ENCODE measurements around the gene NCOA6. TPM values are rescaled to one million over a fixed set of nuclear protein-coding genes. Genes with fewer than 3 reads are reported as not detected.
A peak's percentile ranks its signal among the peaks of the same experiment; 100 is the strongest.

The NCOA6 gene
- total RNA-seq, 1 donor from 2014 or later, result 21.1 TPM

- peak overlapping the region; percentile 68 for H3K27ac Mint-ChIP-seq (ENCODE audit: unreplicated experiment)
- peaks cover 29% of the 10 kb centered on the region for H3K36me3 ChIP-seq (ENCODE audit: insufficient read depth, low read length)
- FAIRE-seq (peak; percentile 59), DNase-seq (ENCODE audit: low read depth) (peak; percentile 35)
- H3K27ac ChIP-seq (ENCODE audit: low read depth, low read length), result peak overlapping the region; percentile 21
- H3K27me3 ChIP-seq (ENCODE audit: insufficient read depth, low read length), result no peaks in the 10 kb centered on the region
- no peak overlapping the region for H3K9ac ChIP-seq (ENCODE audit: low read length)
- H4K20me1 ChIP-seq (ENCODE audit: insufficient read depth, low read length), result no peaks in the 10 kb centered on the region
- H3K4me1 ChIP-seq (ENCODE audit: insufficient read depth, low read length), result peaks cover 11% of the 10 kb centered on the region
- peaks cover 8% of the 10 kb centered on the region for H3K36me3 Mint-ChIP-seq (ENCODE audit: low read depth, unreplicated experiment)
- H3K9me3 Mint-ChIP-seq (ENCODE audit: unreplicated experiment), result no peaks in the 10 kb centered on the region
- H3K9me3 ChIP-seq (ENCODE audit: insufficient read depth, low read depth, low read length), result no peaks in the 10 kb centered on the region
- H3K4me2 ChIP-seq (ENCODE audit: low read length), result peak overlapping the region; percentile 33
- TF ChIP-seq EZH2 (IDR thresholded peaks at IDR 0.05; ENCODE audit: insufficient read depth, low read length) (no peak), CTCF (IDR thresholded peaks at IDR 0.05; ENCODE audit: insufficient read depth, low read depth, low read length) (no peak)
- H2AFZ ChIP-seq (ENCODE audit: low read depth, low read length), result no peak overlapping the region
- no peak overlapping the region for H3K4me3 Mint-ChIP-seq (ENCODE audit: unreplicated experiment)
- no peak overlapping the region for H3K4me3 ChIP-seq (ENCODE audit: insufficient read depth, low read depth, low read length)
- H3K27me3 Mint-ChIP-seq (ENCODE audit: low read depth, unreplicated experiment), result no peaks in the 10 kb centered on the region
- no peaks in the 10 kb centered on the region for H3K79me2 ChIP-seq (ENCODE audit: insufficient read depth, low read length)
- peaks cover 19% of the 10 kb centered on the region for H3K4me1 Mint-ChIP-seq (ENCODE audit: low read depth, unreplicated experiment)
Observed at GRCh38 chr20:34768096-34768495, 57.4 kb downstream of the NCOA6 start.

- Mint-ChIP-seq H3K27ac (ENCODE audit: unreplicated experiment) (no peak overlapping the region), H3K36me3 (ENCODE audit: low read depth, unreplicated experiment) (peaks cover 17% of the 10 kb centered on the region), H3K4me3 (ENCODE audit: unreplicated experiment) (no peak overlapping the region), H3K4me1 (ENCODE audit: low read depth, unreplicated experiment) (no peaks in the 10 kb centered on the region), H3K9me3 (ENCODE audit: unreplicated experiment) (no peaks in the 10 kb centered on the region), H3K27me3 (ENCODE audit: low read depth, unreplicated experiment) (no peaks in the 10 kb centered on the region)
- H3K9me3 ChIP-seq (ENCODE audit: insufficient read depth, low read depth, low read length), result no peaks in the 10 kb centered on the region
- no peak for FAIRE-seq
- no peak for DNase-seq (ENCODE audit: low read depth)
- TF ChIP-seq EZH2 (IDR thresholded peaks at IDR 0.05; ENCODE audit: insufficient read depth, low read length), result no peak
- TF ChIP-seq CTCF (IDR thresholded peaks at IDR 0.05; ENCODE audit: insufficient read depth, low read depth, low read length), result no peak
- H3K4me2 ChIP-seq (ENCODE audit: low read length), result no peak overlapping the region
- no peak overlapping the region for H2AFZ ChIP-seq (ENCODE audit: low read depth, low read length)
- no peaks in the 10 kb centered on the region for H4K20me1 ChIP-seq (ENCODE audit: insufficient read depth, low read length)
- H3K9ac ChIP-seq (ENCODE audit: low read length), result no peak overlapping the region
- peaks cover 35% of the 10 kb centered on the region for H3K36me3 ChIP-seq (ENCODE audit: insufficient read depth, low read length)
- no peaks in the 10 kb centered on the region for H3K79me2 ChIP-seq (ENCODE audit: insufficient read depth, low read length)
- no peak overlapping the region for H3K4me3 ChIP-seq (ENCODE audit: insufficient read depth, low read depth, low read length)
- no peaks in the 10 kb centered on the region for H3K27me3 ChIP-seq (ENCODE audit: insufficient read depth, low read length)
- no peaks in the 10 kb centered on the region for H3K4me1 ChIP-seq (ENCODE audit: insufficient read depth, low read length)
- no peak overlapping the region for H3K27ac ChIP-seq (ENCODE audit: low read depth, low read length)
Observed at GRCh38 chr20:34762031-34762555, 63.4 kb downstream of the NCOA6 start.

- DNase-seq (ENCODE audit: low read depth) (no peak), FAIRE-seq (no peak)
- Histone ChIP-seq H2AFZ (ENCODE audit: low read depth, low read length) (no peak overlapping the region), H3K4me3 (ENCODE audit: insufficient read depth, low read depth, low read length) (no peak overlapping the region), H3K4me1 (ENCODE audit: insufficient read depth, low read length) (no peaks in the 10 kb centered on the region), H3K36me3 (ENCODE audit: insufficient read depth, low read length) (peaks cover 42% of the 10 kb centered on the region), H3K27me3 (ENCODE audit: insufficient read depth, low read length) (no peaks in the 10 kb centered on the region), H4K20me1 (ENCODE audit: insufficient read depth, low read length) (peaks cover 4% of the 10 kb centered on the region), H3K27ac (ENCODE audit: low read depth, low read length) (no peak overlapping the region), H3K79me2 (ENCODE audit: insufficient read depth, low read length) (no peaks in the 10 kb centered on the region), H3K9me3 (ENCODE audit: insufficient read depth, low read depth, low read length) (no peaks in the 10 kb centered on the region), H3K9ac (ENCODE audit: low read length) (no peak overlapping the region), H3K4me2 (ENCODE audit: low read length) (no peak overlapping the region)
- TF ChIP-seq CTCF (IDR thresholded peaks at IDR 0.05; ENCODE audit: insufficient read depth, low read depth, low read length) (no peak), EZH2 (IDR thresholded peaks at IDR 0.05; ENCODE audit: insufficient read depth, low read length) (no peak)
- Mint-ChIP-seq H3K9me3 (ENCODE audit: unreplicated experiment) (no peaks in the 10 kb centered on the region), H3K36me3 (ENCODE audit: low read depth, unreplicated experiment) (peaks cover 21% of the 10 kb centered on the region), H3K4me3 (ENCODE audit: unreplicated experiment) (no peak overlapping the region), H3K4me1 (ENCODE audit: low read depth, unreplicated experiment) (peaks cover 3% of the 10 kb centered on the region), H3K27ac (ENCODE audit: unreplicated experiment) (no peak overlapping the region), H3K27me3 (ENCODE audit: low read depth, unreplicated experiment) (no peaks in the 10 kb centered on the region)
Observed at GRCh38 chr20:34755367-34755766, 70.1 kb downstream of the NCOA6 start.
